Transverse colon (tissue), 4 donors: Measurements from ENCODE around the gene SPSB3.

Source experiments
- CTCF ChIP-seq, 5 experiments: fragments of 200-600 bp in 3 of 5; fragments of 450-650 bp in 2 of 5; sonication (generic) in 3 of 5; IDR thresholded peaks; 1 replicate in 2 of 5; 2 replicates in 3 of 5; pipeline ENCODE4 v1.5.1; 2016 to 2017; ENCODE audit warnings: antibody characterized with exemption in 5 of 5, inconsistent platforms in 3 of 5, mild to moderate bottlenecking in 2 of 5, moderate library complexity in 1 of 5
- POLR2A ChIP-seq: fragments of 450-650 bp; IDR thresholded peaks from one replicate; pipeline ENCODE4 v1.6.1; 2016; ENCODE audit warnings: antibody characterized with exemption, mild to moderate bottlenecking, moderate library complexity
- POLR2AphosphoS5 ChIP-seq, 3 donors: sonication (generic); formaldehyde crosslinking; IDR thresholded peaks; one replicate each; pipeline ENCODE4 v1.6.1; 2016; ENCODE audit warnings: antibody characterized with exemption in 3 of 3

- TF ChIP-seq CTCF (IDR thresholded peaks at IDR 0.05) = no peak
- TF ChIP-seq POLR2A = no peak
- TF ChIP-seq POLR2AphosphoS5 (IDR thresholded peaks at IDR 0.05) = no peak
Observed at GRCh38 chr16:1790611-1791255, 8.4 kb upstream of the SPSB3 start.
